A549 (cell line): ENCODE data around the gene CLEC10A. TPM values are rescaled to one million over a fixed set of nuclear protein-coding genes. Genes with fewer than 3 reads are reported as not detected.

ENCODE experiments used
- ATAC-seq, 2 experiments: fragments of 200-7000 bp in 1 of 2; fragments of >200 bp in 1 of 2; cut with Nextera tagmentation in 1 of 2; cut with Tn5 transposase in 1 of 2; 3 replicates each; pipeline versions ENCODE4 v1.8.0 to v1.9.1; 2018 to 2020; ENCODE audit warnings: mild to moderate bottlenecking in 1 of 2, moderate library complexity in 1 of 2
- CTCF ChIA-PET: fragments of 300-600 bp; sonication (Branson Sonifier 250); formaldehyde crosslinking; extraction: SDS; loops from one replicate; lab custom pipeline; 2021; ENCODE audit warnings: antibody characterized with exemption, inconsistent platforms; lab: Yijun Ruan, JAX
- POLR2A ChIA-PET: fragments of 350-600 bp; formaldehyde crosslinking; extraction: SDS; loops from one replicate; lab custom pipeline; 2021; ENCODE audit warnings: antibody characterized with exemption, inconsistent platforms; lab: Yijun Ruan, JAX
- DNase-seq, 2 experiments: peaks; one replicate each; pipeline versions ENCODE4 v3.0.0 to v3.0.0-alpha.2; 2011 to 2016; ENCODE audit warnings: low read depth in 1 of 2, low spot score in 1 of 2
- FAIRE-seq: peaks from 2 replicates; lab custom pipeline; 2011; peaks lifted over from hg19 to GRCh38; lab: Jason Lieb, UNC
- H3K27ac ChIP-seq, 2 experiments: fragments of >200 bp; sonication (Bioruptor Twin); formaldehyde crosslinking; 3 replicates each; pipeline ENCODE4 v1.5.1; 2016 to 2017
- H3K4me1 ChIP-seq: fragments of >200 bp; sonication (Bioruptor Twin); formaldehyde crosslinking; 3 replicates; pipeline ENCODE4 v1.6.1; 2016
- H3K4me2 ChIP-seq: fragments of >200 bp; sonication (Bioruptor Twin); formaldehyde crosslinking; 3 replicates; pipeline ENCODE4 v1.6.1; 2016
- H3K4me3 ChIP-seq: fragments of >200 bp; sonication (Bioruptor Twin); formaldehyde crosslinking; 3 replicates; pipeline ENCODE4 v1.5.1; 2016
- H3K9me3 ChIP-seq: fragments of >200 bp; sonication (Bioruptor Twin); formaldehyde crosslinking; 3 replicates; pipeline ENCODE4 v1.6.1; 2016
- CBX2 ChIP-seq: fragments of 200-600 bp; sonication (generic); IDR thresholded peaks from 2 replicates; pipeline ENCODE4 v1.6.1; 2016; ENCODE audit warnings: low read depth, mild to moderate bottlenecking, borderline replicate concordance
- CEBPB ChIP-seq, 2 experiments: fragments of >200 bp in 1 of 2; sonication (Bioruptor Twin) in 1 of 2; formaldehyde crosslinking in 1 of 2; IDR thresholded peaks; 2 replicates each; pipeline ENCODE4 v1.6.1; 2012 to 2016
- CHD2 ChIP-seq: fragments of 150-350 bp; IDR thresholded peaks from 2 replicates; pipeline ENCODE4 v1.6.1; 2014; ENCODE audit warnings: low read length; ENCODE audit not compliant: partially characterized antibody
- CTCF ChIP-seq: fragments of >200 bp; sonication (Bioruptor Twin); formaldehyde crosslinking; IDR thresholded peaks from 3 replicates; pipeline ENCODE4 v1.5.1; 2016
- EHF ChIP-seq: fragments of 250-450 bp; sonication (Bioruptor Pico); IDR thresholded peaks from 2 replicates; pipeline ENCODE4 v1.5.0; 2020; ENCODE audit warnings: mild to moderate bottlenecking
- EHMT2 ChIP-seq: fragments of 200-600 bp; sonication (generic); IDR thresholded peaks from 2 replicates; pipeline ENCODE4 v1.6.1; 2016; ENCODE audit warnings: antibody characterized with exemption, low read depth, mild to moderate bottlenecking, moderate library complexity
- EP300 ChIP-seq, 2 experiments: fragments of >200 bp; sonication (Bioruptor Twin); formaldehyde crosslinking; IDR thresholded peaks; 2 replicates in 1 of 2; 3 replicates in 1 of 2; pipeline ENCODE4 v1.6.1; 2016 to 2017
- ESRRA ChIP-seq: fragments of 150-350 bp; IDR thresholded peaks from 2 replicates; pipeline ENCODE4 v1.6.1; 2014; ENCODE audit warnings: mild to moderate bottlenecking, low read length, borderline replicate concordance
- FOSB ChIP-seq: fragments of 250-450 bp; sonication (Bioruptor Pico); IDR thresholded peaks from 2 replicates; pipeline ENCODE4 v1.5.0; 2020; ENCODE audit warnings: mild to moderate bottlenecking, moderate library complexity
- FOSL2 ChIP-seq, 2 experiments: fragments of 450-650 bp in 1 of 2; fragments of >200 bp in 1 of 2; sonication (Bioruptor Twin) in 1 of 2; formaldehyde crosslinking; IDR thresholded peaks; 2 replicates each; pipeline versions ENCODE4 v1.5.0 to v1.6.1; 2016 to 2020; ENCODE audit warnings: mild to moderate bottlenecking in 1 of 2, moderate library complexity in 1 of 2
- HEYL ChIP-seq: fragments of 250-450 bp; sonication (Bioruptor Pico); IDR thresholded peaks from 2 replicates; pipeline ENCODE4 v1.8.0; 2021; ENCODE audit warnings: mild to moderate bottlenecking, moderate library complexity
- HOXB13 ChIP-seq: fragments of 250-450 bp; sonication (Bioruptor Pico); IDR thresholded peaks from 2 replicates; pipeline ENCODE4 v1.5.0; 2020; ENCODE audit warnings: low read depth, mild to moderate bottlenecking, moderate library complexity
- MAZ ChIP-seq: fragments of 150-350 bp; IDR thresholded peaks from 2 replicates; pipeline ENCODE4 v1.6.1; 2014; ENCODE audit warnings: antibody characterized with exemption, low read depth, low read length, borderline replicate concordance
- NFE2L2 ChIP-seq: fragments of 150-350 bp; conservative IDR thresholded peaks from 2 replicates; pipeline ENCODE4 v1.6.1; 2014; ENCODE audit warnings: low read length
- NPAS2 ChIP-seq: fragments of 250-450 bp; sonication (Bioruptor Pico); IDR thresholded peaks from 2 replicates; pipeline ENCODE4 v1.8.0; 2022; ENCODE audit warnings: mild to moderate bottlenecking, moderate library complexity, borderline replicate concordance
- NR3C1 ChIP-seq: fragments of >200 bp; sonication (Bioruptor Twin); formaldehyde crosslinking; IDR thresholded peaks from 3 replicates; pipeline ENCODE4 v1.6.1; 2017
- POLR2A ChIP-seq: IDR thresholded peaks from 2 replicates; pipeline ENCODE4 v1.6.1; 2012; ENCODE audit warnings: mild to moderate bottlenecking, low read length
- RCOR1 ChIP-seq: fragments of 150-350 bp; IDR thresholded peaks from 2 replicates; pipeline ENCODE4 v1.6.1; 2014; ENCODE audit warnings: antibody characterized with exemption, low read length, low read depth
- RNF2 ChIP-seq: fragments of 200-600 bp; sonication (generic); IDR thresholded peaks from 2 replicates; pipeline ENCODE4 v1.6.1; 2016; ENCODE audit warnings: low read depth, mild to moderate bottlenecking, antibody characterized with exemption, moderate library complexity, borderline replicate concordance
- ZNF302 ChIP-seq: fragments of 250-450 bp; sonication (Bioruptor Pico); IDR thresholded peaks from 2 replicates; pipeline ENCODE4 v1.9.0; 2021; ENCODE audit warnings: inconsistent platforms, mild to moderate bottlenecking, moderate library complexity
- WGBS: methylation state at CpG from one replicate; pipeline ENCODE4 v1.1.6; 2017; ENCODE audit errors: missing lambda C conversion rate; 5-methylcytosine and 5-hydroxymethylcytosine counted together
- polyA plus RNA-seq, 4 experiments: library from polyadenylated mRNA; depleted of rRNA in 3 of 4; stranded (reverse); fragments of >200 nt; fragmentation: RNase III in 1 of 4; extraction: RNeasy Plus Mini Kit Qiagen cat#74134 plus additional on column Dnase treatment in 1 of 4; gene quantifications; 2 replicates in 3 of 4; 3 replicates in 1 of 4; pipeline ENCODE4 v1.2.3, GENCODE V29; 2011 to 2017
- TF ChIP-seq, protein P1 (sequence below): IDR thresholded peaks from 2 replicates; pipeline ENCODE4 v1.6.1; 2012; ENCODE audit warnings: low read depth, borderline replicate concordance
- TF ChIP-seq, protein P2 (sequence below): fragments of 150-350 bp; IDR thresholded peaks from 2 replicates; pipeline ENCODE4 v1.6.1; 2014; ENCODE audit warnings: low read depth, mild to moderate bottlenecking, low read length

The CLEC10A gene
- polyA plus RNA-seq, 2 of the 4 experiments (the other 2 are of a cell fraction) = not detected

- Histone ChIP-seq H3K27ac (peak within 1 kb of the TSS; percentile 5 to 76; a peak in 3 of 6 replicates), H3K4me3 (peak within 1 kb of the TSS; percentile 23; the same call in 2 of the 3 replicates)
- DNase-seq = no peak
- peak; percentile 7 to 50; a peak in 4 of 6 replicates for ATAC-seq
- TF ChIP-seq EP300 (IDR thresholded peaks at IDR 0.05) (no peak), HEYL (CRISPR knock-in tag) (no peak), NR3C1 (no peak), ZNF302 (CRISPR knock-in tag) (no peak), CBX2 (no peak), EHMT2 (no peak), FOSL2 (IDR thresholded peaks at IDR 0.05) (no peak), FOSL2 (CRISPR knock-in tag; IDR thresholded peaks at IDR 0.05) (no peak), MAZ (no peak), NFE2L2 (no peak), CTCF (no peak), EHF (CRISPR knock-in tag) (no peak), CHD2 (no peak), CEBPB (IDR thresholded peaks at IDR 0.05) (no peak), RCOR1 (no peak), POLR2A (no peak; the same call in 1 of the 2 replicates), ESRRA (no peak)
- TF ChIP-seq, protein P1, sequence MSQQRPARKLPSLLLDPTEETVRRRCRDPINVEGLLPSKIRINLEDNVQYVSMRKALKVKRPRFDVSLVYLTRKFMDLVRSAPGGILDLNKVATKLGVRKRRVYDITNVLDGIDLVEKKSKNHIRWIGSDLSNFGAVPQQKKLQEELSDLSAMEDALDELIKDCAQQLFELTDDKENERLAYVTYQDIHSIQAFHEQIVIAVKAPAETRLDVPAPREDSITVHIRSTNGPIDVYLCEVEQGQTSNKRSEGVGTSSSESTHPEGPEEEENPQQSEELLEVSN = no peak
- TF ChIP-seq, protein P2, sequence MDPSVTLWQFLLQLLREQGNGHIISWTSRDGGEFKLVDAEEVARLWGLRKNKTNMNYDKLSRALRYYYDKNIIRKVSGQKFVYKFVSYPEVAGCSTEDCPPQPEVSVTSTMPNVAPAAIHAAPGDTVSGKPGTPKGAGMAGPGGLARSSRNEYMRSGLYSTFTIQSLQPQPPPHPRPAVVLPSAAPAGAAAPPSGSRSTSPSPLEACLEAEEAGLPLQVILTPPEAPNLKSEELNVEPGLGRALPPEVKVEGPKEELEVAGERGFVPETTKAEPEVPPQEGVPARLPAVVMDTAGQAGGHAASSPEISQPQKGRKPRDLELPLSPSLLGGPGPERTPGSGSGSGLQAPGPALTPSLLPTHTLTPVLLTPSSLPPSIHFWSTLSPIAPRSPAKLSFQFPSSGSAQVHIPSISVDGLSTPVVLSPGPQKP = no peak
- TF ChIP-seq, all 56 proteins: peak for 0
- H3K9me3 ChIP-seq = no peaks in the 10 kb centered on the region
- no peak for FAIRE-seq
- ChIA-PET POLR2A (no interaction called here), CTCF (interaction anchor here (0.6 to 34.0 kb wide), 13 partner anchors 7 to 1014 kb away, joined by 3 to 1477 read pairs (median 36); partner anchors contain the start of genes ASGR1, ASGR2 and SLC16A13)
- H3K4me2 ChIP-seq = peak within 1 kb of the TSS; percentile 77
- H3K4me1 ChIP-seq = peaks cover 19% of the 10 kb centered on the region
- 48% methylated on average over 53 of the region's 58 CpGs for WGBS
Measured at GRCh38 chr17:7043497-7044198, 36.4 kb downstream of the CLEC10A start, which contains the start of gene SLC16A11. Gene SLC16A11, minus strand, starts transcription at chr17:7044092. Its CDS starts 579 bp downstream, at chr17:7043513.

- WGBS = 72% methylated on average over 14 of the region's 21 CpGs
- FAIRE-seq = no peak
- ChIA-PET CTCF (interaction anchor here (1.0 to 34.0 kb wide), 5 partner anchors 12 to 253 kb away, joined by 3 to 1477 read pairs (median 132); partner anchors contain the start of genes ASGR1 and ASGR2), POLR2A (no interaction called here)
- ATAC-seq = peak in 1 of 2 experiments; percentile 17; a peak in 3 of 6 replicates
- no peak for DNase-seq
- peak overlapping the region; percentile 77 for H3K4me2 ChIP-seq
- H3K27ac ChIP-seq = peak overlapping the region in 1 of 2 experiments; percentile 76; a peak in 3 of 6 replicates
- no peaks in the 10 kb centered on the region for H3K9me3 ChIP-seq
- TF ChIP-seq NPAS2 (no peak), FOSB (no peak), HOXB13 (CRISPR knock-in tag) (no peak), NR3C1 (no peak), RNF2 (no peak), CEBPB (IDR thresholded peaks at IDR 0.05) (no peak), FOSL2 (IDR thresholded peaks at IDR 0.05) (no peak), FOSL2 (CRISPR knock-in tag; IDR thresholded peaks at IDR 0.05) (no peak)
- TF ChIP-seq, protein P2 = no peak
- peaks cover 19% of the 10 kb centered on the region for H3K4me1 ChIP-seq
- H3K4me3 ChIP-seq = peak overlapping the region; percentile 23; the same call in 2 of the 3 replicates
Measured at GRCh38 chr17:7043182-7043496, 36.9 kb downstream of the CLEC10A start.
